HG02678 (cell line): ENCODE results near the gene PLK2.

Experiments used
- ATAC-seq: cut with Tn5 transposase; IDR thresholded peaks from one replicate; pipeline ENCODE4 v1.9.1; 2021; ENCODE audit warnings: mild to moderate bottlenecking, moderate library complexity; ENCODE audit not compliant: unreplicated experiment

Gene PLK2

GRCh38 chr5:58451732-58452565, 7.9 kb downstream of the PLK2 start:
- ATAC-seq, result no peak

DNA sequence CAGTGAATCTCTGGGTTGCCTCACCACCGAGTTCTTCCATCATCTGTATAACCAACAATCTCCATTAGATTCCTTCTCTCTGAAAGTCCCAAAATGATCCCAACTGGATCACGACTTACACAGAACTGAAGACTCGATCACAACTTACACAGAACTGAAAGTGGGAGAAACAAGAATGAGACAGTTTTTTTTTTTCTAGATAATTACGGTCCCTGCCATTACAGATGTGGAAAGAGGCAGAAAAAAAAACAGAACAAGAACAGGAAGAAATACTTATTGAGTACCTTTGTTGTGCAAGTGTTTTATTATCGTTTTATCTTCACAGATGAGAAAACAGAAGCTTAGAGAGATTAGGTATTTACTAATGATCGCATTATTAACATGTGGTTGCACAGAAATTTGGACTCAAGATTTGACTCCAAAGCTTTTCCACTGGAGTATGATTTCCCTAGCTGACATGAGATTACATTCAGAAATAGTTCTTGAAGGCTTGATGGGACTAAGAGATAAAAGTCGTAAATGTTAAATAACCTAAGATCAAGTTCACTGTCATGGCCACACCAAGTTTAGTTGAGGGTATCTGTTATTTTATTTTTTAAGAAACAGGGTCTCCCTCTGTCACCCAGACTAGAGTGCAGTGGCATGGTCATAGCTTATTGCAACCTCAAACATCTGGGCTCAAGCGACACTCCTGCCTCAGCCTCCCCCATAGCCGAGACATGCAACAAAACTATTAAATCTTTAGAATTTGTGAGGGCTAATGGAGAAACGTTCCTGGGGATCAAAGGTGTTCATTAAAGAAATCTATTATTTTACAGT, 8.9 kb downstream of the PLK2 start:
- no peak for ATAC-seq

DNA sequence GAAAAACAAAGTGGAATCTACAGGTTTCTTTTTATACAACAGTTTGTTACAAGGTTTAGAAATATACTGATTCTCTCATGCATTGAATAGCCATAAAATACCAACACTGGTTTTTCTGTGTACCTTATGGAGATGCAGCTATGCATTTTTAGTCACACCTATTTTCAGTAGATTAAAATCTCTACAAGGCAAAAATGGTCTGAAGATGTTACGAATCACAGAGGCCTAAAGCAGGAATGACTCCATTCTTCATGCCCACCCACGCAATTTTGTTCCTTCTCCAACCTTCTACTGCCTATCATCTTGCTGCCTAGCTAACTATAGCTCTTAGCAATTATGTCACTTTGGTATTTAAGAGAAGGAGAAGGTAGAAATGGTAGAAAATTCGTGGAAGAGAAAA, 9.9 kb downstream of the PLK2 start:
- ATAC-seq, result no peak

DNA sequence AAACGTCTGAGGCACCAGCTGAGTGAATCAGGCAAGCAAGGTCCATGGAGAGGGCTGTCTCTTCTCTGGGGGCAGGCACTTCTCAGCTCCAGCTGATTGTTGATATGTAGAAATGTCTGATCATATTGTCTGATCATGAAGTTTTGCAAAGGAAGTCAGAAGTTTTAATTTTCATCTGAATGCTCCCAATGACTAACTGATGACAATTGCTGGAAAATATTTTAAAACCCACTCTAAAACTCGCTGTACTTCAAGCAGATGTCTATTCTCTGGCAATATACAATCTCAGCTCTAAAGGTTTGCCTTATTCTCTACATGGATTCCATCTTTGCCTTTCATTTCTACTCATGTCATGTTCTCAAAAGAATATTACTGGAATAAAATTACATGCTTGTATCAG, 12.7 kb downstream of the PLK2 start:
- no peak for ATAC-seq

GRCh38 chr5:58446024-58446423, 13.9 kb downstream of the PLK2 start:
- no peak for ATAC-seq

DNA sequence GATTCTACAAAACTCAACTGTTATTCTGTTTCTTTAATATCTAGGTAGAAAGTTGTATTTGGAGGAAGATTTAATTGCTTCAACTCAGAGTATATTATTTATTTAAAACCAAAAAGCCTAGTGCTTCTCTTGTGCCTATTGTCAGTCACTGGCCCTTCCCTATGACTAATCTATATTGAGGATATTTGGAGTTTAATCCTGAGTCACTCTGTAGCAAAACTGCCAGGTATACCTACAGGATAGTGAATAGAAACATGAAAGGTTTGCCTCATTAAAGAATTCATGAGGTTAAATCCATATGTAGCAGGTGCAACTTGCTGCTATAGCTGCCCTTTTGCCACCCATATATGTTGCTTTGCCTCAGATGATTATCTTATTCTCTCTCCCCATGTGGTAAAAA, 15.1 kb downstream of the PLK2 start:
- ATAC-seq, result no peak

GRCh38 chr5:58440901-58441460, 18.9 kb downstream of the PLK2 start:
- ATAC-seq, result no peak

DNA sequence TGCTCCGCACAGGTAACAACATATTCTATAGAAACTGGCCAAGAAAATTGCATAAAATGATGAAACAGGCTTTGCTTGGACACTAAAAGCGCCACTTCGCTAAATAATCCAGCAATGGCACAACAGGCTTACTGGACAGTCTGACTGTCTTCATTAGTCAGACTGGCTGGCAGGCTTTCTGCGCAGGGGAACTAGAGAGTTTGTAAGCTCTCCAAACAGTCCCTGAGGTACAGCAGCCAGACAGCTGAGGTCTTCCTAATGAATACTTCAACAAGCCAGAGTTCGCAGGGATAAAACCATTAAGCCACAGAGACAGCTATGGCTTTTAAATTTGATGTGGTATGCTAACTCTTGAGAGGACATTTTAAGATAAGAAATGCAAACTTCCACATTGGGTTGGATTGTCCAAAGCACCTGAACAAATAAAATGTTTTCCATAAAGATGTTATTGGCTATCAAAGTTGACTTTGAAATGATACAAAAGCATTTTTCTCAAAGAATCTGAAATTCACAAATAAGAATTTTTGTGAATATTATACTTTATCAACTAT, 20.7 kb downstream of the PLK2 start:
- ATAC-seq, result no peak

DNA sequence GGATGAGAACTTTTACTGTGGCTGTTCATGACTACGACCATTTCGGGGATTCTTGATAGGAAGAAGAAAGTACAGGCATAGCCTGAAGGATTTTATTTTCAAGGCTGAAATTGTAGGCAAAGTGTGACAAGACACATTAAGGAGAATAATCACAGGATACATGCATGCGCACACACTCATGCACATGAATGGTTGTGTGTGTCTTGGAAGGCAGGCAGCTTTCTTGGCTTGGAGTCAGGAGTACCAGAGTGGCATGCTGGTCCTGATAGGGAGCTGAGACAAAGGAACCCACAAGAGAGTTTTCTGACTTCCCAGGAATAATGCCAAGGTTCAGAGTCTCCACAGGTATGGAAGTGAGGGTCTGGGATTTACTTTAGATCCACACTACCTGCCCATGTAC, 22.2 kb downstream of the PLK2 start:
- no peak for ATAC-seq

- ATAC-seq, result no peak
Observed at GRCh38 chr5:58431832-58432231, 28.1 kb downstream of the PLK2 start.

DNA sequence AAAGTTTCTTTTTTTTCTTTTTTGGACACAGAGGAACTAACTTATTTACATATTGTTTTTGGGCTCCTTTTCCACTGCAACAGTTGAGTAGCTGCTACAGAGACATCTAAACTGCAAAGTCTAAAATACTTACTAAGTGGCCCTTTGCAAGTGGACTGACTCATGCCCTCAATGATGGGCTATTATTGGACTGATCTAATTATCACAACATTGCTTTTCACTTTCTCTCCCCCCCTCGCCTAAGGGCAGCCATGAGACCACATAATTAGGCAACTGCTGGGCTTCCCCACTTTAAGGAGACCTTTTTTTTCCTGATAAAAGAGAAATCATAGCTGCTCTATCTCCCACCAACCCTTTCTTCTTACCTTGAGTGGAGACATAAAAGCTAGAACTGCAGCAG, 47.0 kb downstream of the PLK2 start:
- no peak for ATAC-seq

DNA sequence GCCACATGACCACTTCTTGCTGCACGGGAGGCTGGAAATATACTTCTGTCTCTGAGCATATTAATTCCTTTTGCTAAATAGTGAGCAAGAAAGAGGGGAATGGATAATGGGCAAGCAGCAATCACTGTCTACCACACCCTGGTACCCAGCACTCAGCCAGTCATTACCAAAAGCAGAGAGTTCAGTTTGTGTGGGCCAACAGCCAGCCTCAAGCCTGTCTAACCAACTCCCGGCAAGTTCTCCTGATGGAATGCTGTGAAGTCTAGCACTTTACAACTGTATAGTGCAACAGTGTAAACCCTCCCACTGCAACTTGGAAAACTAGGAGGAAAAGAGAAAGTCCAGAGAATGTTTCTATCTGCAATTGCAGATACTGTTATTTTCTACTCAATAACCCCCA, 47.8 kb downstream of the PLK2 start:
- no peak for ATAC-seq

- ATAC-seq, result no peak
Observed at GRCh38 chr5:58411372-58411771, 48.5 kb downstream of the PLK2 start.

- ATAC-seq, result no peak
Observed at GRCh38 chr5:58410441-58410840, 49.4 kb downstream of the PLK2 start.

- no peak for ATAC-seq
Observed at GRCh38 chr5:58407042-58407719, 52.7 kb downstream of the PLK2 start.

DNA sequence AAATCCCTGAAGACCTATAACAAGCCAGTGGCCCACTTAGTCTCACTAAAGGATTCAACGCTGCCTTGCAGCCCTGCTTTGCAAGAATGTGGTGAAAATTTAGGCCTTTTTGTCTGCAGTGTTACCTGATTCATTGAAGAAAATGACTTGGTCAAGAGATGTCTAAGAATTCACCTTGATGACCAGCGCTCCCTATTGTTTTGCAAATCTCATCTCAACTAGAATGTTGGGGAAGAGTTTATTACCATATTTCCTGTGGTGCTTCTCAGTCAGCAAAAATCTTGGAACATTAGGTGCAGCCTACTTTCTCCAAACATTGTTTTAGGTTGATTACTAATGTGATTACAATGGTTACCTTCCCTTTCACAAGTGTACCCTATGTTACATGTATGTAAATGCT, 53.5 kb downstream of the PLK2 start:
- no peak for ATAC-seq

DNA sequence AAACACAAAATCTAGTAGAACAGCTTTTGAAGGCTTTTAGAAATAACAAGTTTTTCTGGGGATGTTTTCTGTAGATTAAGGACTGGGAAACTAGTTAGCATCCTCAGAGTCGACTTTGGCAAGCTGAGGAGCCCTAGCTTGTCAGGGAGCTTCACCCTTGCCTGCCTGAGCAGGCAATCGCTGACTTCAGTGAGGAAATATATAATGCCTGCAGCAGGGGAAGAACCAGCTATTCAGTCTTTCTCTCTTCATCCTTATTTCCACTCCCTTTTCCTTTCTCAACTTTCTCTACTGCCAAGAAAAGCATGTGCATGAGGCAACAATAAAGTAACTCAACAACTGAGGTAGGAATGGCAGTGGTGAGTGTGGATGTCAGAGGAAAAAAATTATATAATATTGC, 54.7 kb downstream of the PLK2 start:
- no peak for ATAC-seq

DNA sequence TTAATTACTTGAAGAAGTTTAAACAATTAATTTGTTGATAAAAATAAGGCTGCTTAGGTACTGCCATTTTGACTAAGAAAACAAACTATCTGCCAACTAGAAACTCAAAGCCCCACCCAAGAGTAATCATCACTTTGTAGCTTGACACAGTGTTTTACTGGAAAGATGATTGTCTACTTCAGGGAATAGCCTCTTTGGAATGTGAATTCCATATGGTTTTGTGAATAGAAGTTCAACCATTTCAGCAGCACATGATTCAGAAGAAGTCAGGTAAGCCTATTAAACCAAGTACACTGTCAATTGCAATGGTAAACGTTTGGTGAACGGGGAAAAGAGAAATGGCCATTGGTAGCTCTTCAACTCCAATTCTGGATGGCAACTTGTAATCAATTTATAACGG, 55.2 kb downstream of the PLK2 start:
- ATAC-seq, result no peak
